Activated naive CD8-positive, alpha-beta T cell treated with anti-CD3 and anti-CD28 coated beads, Interleukin-2, amount 10 ng/mL, durations not matched to agents 7 days and 5 days (primary cell): ENCODE results near the gene TDRD12. TPM values are rescaled to one million over a fixed set of nuclear protein-coding genes. Genes with fewer than 3 reads are reported as not detected.
A peak's percentile ranks its signal among the peaks of the same experiment; 100 is the strongest.
"Not testable (repeated sequence)": the region's sequence is repeated elsewhere in the genome, so short reads cannot be mapped to it uniquely, and the experiment has no call there.

Experiments used
- ATAC-seq: fragments of 150-1000 bp; cut with Tn5 transposase; one replicate; pipeline ENCODE4 v1.10.0; 2021; ENCODE audit warnings: low read depth, moderate library complexity
- POLR2A ChIA-PET: fragments of 350-600 bp; sonication (Branson Sonifier 250); formaldehyde crosslinking; loops from one replicate; lab custom pipeline; 2021; ENCODE audit warnings: antibody characterized with exemption; lab: Charles Lee
- DNase-seq: peaks from one replicate; pipeline ENCODE4 v3.0.0; 2021
- H3K27ac Mint-ChIP-seq: one replicate; pipeline ENCODE4 v1.8.0; 2022; ENCODE audit warnings: mild to moderate bottlenecking, mixed read lengths
- H3K27me3 Mint-ChIP-seq: one replicate; pipeline ENCODE4 v1.8.0; 2022; ENCODE audit warnings: mild to moderate bottlenecking, moderate library complexity, mixed read lengths
- H3K36me3 Mint-ChIP-seq: one replicate; pipeline ENCODE4 v1.8.0; 2021; ENCODE audit warnings: mild to moderate bottlenecking, mixed read lengths
- H3K4me1 Mint-ChIP-seq: one replicate; pipeline ENCODE4 v1.8.0; 2021; ENCODE audit warnings: mixed read lengths
- H3K4me3 Mint-ChIP-seq: one replicate; pipeline ENCODE4 v1.8.0; 2022; ENCODE audit warnings: mild to moderate bottlenecking, moderate library complexity, mixed read lengths
- H3K9me3 Mint-ChIP-seq: one replicate; pipeline ENCODE4 v1.8.0; 2021; ENCODE audit warnings: mixed read lengths
- total RNA-seq, 2 experiments: library from RNA; stranded (reverse); gene quantifications; one replicate each; pipeline ENCODE4 v1.2.3, GENCODE V29; 2021

Gene TDRD12
- total RNA-seq, 2 experiments from 2014 or later: 0.26 to 0.42 TPM

- POLR2A ChIA-PET: no interaction called here
- no peaks in the 10 kb centered on the region for H3K4me1 Mint-ChIP-seq
- H3K4me3 Mint-ChIP-seq: no peak overlapping the region
- no peaks in the 10 kb centered on the region for H3K36me3 Mint-ChIP-seq
- DNase-seq (no peak), ATAC-seq (no peak)
- H3K27ac Mint-ChIP-seq: no peak overlapping the region
- H3K9me3 Mint-ChIP-seq: peaks cover 3% of the 10 kb centered on the region
- H3K27me3 Mint-ChIP-seq: peaks cover 28% of the 10 kb centered on the region
Measured at GRCh38 chr19:32744555-32745325, 25.2 kb downstream of the TDRD12 start.

- H3K4me3 Mint-ChIP-seq, H3K36me3 Mint-ChIP-seq, H3K4me1 Mint-ChIP-seq, H3K27ac Mint-ChIP-seq, ATAC-seq, POLR2A ChIA-PET, H3K9me3 Mint-ChIP-seq, DNase-seq: not testable (repeated sequence)
- H3K27me3 Mint-ChIP-seq: peaks cover 34% of the 10 kb centered on the region
Measured at GRCh38 chr19:32745594-32746251, 26.2 kb downstream of the TDRD12 start.

GRCh38 chr19:32746631-32747196 lies 27.1 kb downstream of the TDRD12 start:
- ATAC-seq: peak; percentile 22
- H3K4me3 Mint-ChIP-seq, H3K4me1 Mint-ChIP-seq, H3K27ac Mint-ChIP-seq, H3K36me3 Mint-ChIP-seq, POLR2A ChIA-PET, DNase-seq, H3K9me3 Mint-ChIP-seq: not testable (repeated sequence)
- peaks cover 26% of the 10 kb centered on the region for H3K27me3 Mint-ChIP-seq

- Mint-ChIP-seq H3K36me3 (no peaks in the 10 kb centered on the region), H3K9me3 (peaks cover 3% of the 10 kb centered on the region), H3K4me1 (no peaks in the 10 kb centered on the region), H3K4me3 (no peak overlapping the region), H3K27me3 (peaks cover 27% of the 10 kb centered on the region), H3K27ac (no peak overlapping the region)
- DNase-seq: no peak
- ATAC-seq: no peak
- POLR2A ChIA-PET: interaction anchor here (0.6 kb wide), 1 partner anchor 15 kb away, joined by 3 read pairs; no protein-coding TSS in a partner anchor
Measured at GRCh38 chr19:32748497-32748896, 28.9 kb downstream of the TDRD12 start.

GRCh38 chr19:32748948-32749347 lies 29.4 kb downstream of the TDRD12 start:
- Mint-ChIP-seq H3K36me3 (no peaks in the 10 kb centered on the region), H3K27ac (no peak overlapping the region), H3K27me3 (peaks cover 27% of the 10 kb centered on the region), H3K9me3 (peaks cover 3% of the 10 kb centered on the region), H3K4me1 (no peaks in the 10 kb centered on the region), H3K4me3 (no peak overlapping the region)
- POLR2A ChIA-PET: interaction anchor here (0.6 kb wide), 1 partner anchor 15 kb away, joined by 3 read pairs; no protein-coding TSS in a partner anchor
- no peak for ATAC-seq
- DNase-seq: no peak

- no peaks in the 10 kb centered on the region for H3K4me1 Mint-ChIP-seq
- DNase-seq (no peak), ATAC-seq (no peak)
- no peak overlapping the region for H3K4me3 Mint-ChIP-seq
- H3K9me3 Mint-ChIP-seq: peaks cover 3% of the 10 kb centered on the region
- no peak overlapping the region for H3K27ac Mint-ChIP-seq
- H3K27me3 Mint-ChIP-seq: peaks cover 30% of the 10 kb centered on the region
- POLR2A ChIA-PET: no interaction called here
- H3K36me3 Mint-ChIP-seq: no peaks in the 10 kb centered on the region
Measured at GRCh38 chr19:32749361-32749760, 29.8 kb downstream of the TDRD12 start.

- H3K27ac Mint-ChIP-seq: no peak overlapping the region
- no peak overlapping the region for H3K4me3 Mint-ChIP-seq
- no peaks in the 10 kb centered on the region for H3K4me1 Mint-ChIP-seq
- DNase-seq: no peak
- POLR2A ChIA-PET: interaction anchor here (0.5 kb wide), 1 partner anchor 50 kb away, joined by 5 read pairs; no protein-coding TSS in a partner anchor
- H3K9me3 Mint-ChIP-seq: peaks cover 3% of the 10 kb centered on the region
- ATAC-seq: no peak
- peaks cover 36% of the 10 kb centered on the region for H3K27me3 Mint-ChIP-seq
- no peaks in the 10 kb centered on the region for H3K36me3 Mint-ChIP-seq
Measured at GRCh38 chr19:32750441-32751055, 31.0 kb downstream of the TDRD12 start.

GRCh38 chr19:32751066-32751465 lies 31.5 kb downstream of the TDRD12 start:
- Mint-ChIP-seq H3K27me3 (peaks cover 39% of the 10 kb centered on the region), H3K9me3 (peaks cover 3% of the 10 kb centered on the region)
- POLR2A ChIA-PET: no interaction called here

GRCh38 chr19:32757189-32757588 lies 37.6 kb downstream of the TDRD12 start:
- DNase-seq (no peak), ATAC-seq (no peak)
- H3K9me3 Mint-ChIP-seq: peaks cover 6% of the 10 kb centered on the region
- H3K36me3 Mint-ChIP-seq: no peaks in the 10 kb centered on the region
- H3K4me3 Mint-ChIP-seq: no peak overlapping the region
- H3K4me1 Mint-ChIP-seq: peaks cover 2% of the 10 kb centered on the region
- POLR2A ChIA-PET: no interaction called here
- H3K27ac Mint-ChIP-seq: no peak overlapping the region
- peaks cover 29% of the 10 kb centered on the region for H3K27me3 Mint-ChIP-seq

More at GRCh38 chr19:32751066-32751465, 31.5 kb downstream of the TDRD12 start:
- H3K4me1 Mint-ChIP-seq: no peaks in the 10 kb centered on the region
- no peak overlapping the region for H3K27ac Mint-ChIP-seq
- DNase-seq (no peak), ATAC-seq (no peak)
- no peaks in the 10 kb centered on the region for H3K36me3 Mint-ChIP-seq
- no peak overlapping the region for H3K4me3 Mint-ChIP-seq

- H3K36me3 Mint-ChIP-seq, H3K27ac Mint-ChIP-seq, H3K9me3 Mint-ChIP-seq, H3K4me1 Mint-ChIP-seq, ATAC-seq, DNase-seq, POLR2A ChIA-PET, H3K4me3 Mint-ChIP-seq: not testable (repeated sequence)
- peaks cover 22% of the 10 kb centered on the region for H3K27me3 Mint-ChIP-seq
Measured at GRCh38 chr19:32765365-32765764, 45.8 kb downstream of the TDRD12 start.

- POLR2A ChIA-PET: interaction anchor here (0.7 kb wide), 1 partner anchor 94 kb away, joined by 5 read pairs; no protein-coding TSS in a partner anchor
- H3K9me3 Mint-ChIP-seq: no peaks in the 10 kb centered on the region
- no peaks in the 10 kb centered on the region for H3K36me3 Mint-ChIP-seq
- H3K4me3 Mint-ChIP-seq: no peak overlapping the region
- H3K4me1 Mint-ChIP-seq: no peaks in the 10 kb centered on the region
- no peak for ATAC-seq
- DNase-seq: no peak
- H3K27ac Mint-ChIP-seq: no peak overlapping the region
- H3K27me3 Mint-ChIP-seq: peaks cover 18% of the 10 kb centered on the region
Measured at GRCh38 chr19:32767951-32768679, 48.5 kb downstream of the TDRD12 start.

- H3K36me3 Mint-ChIP-seq: no peaks in the 10 kb centered on the region
- H3K4me3 Mint-ChIP-seq: no peak overlapping the region
- DNase-seq: no peak
- no peak overlapping the region for H3K27ac Mint-ChIP-seq
- no peak for ATAC-seq
- H3K27me3 Mint-ChIP-seq: peaks cover 14% of the 10 kb centered on the region
- POLR2A ChIA-PET: interaction anchor here (0.7 kb wide), 1 partner anchor 60 kb away, joined by 3 read pairs; no protein-coding TSS in a partner anchor
- no peaks in the 10 kb centered on the region for H3K9me3 Mint-ChIP-seq
- H3K4me1 Mint-ChIP-seq: no peaks in the 10 kb centered on the region
Measured at GRCh38 chr19:32771596-32771995, 52.0 kb downstream of the TDRD12 start.

- POLR2A ChIA-PET: no interaction called here
- H3K27ac Mint-ChIP-seq: no peak overlapping the region
- no peaks in the 10 kb centered on the region for H3K9me3 Mint-ChIP-seq
- H3K4me1 Mint-ChIP-seq: no peaks in the 10 kb centered on the region
- peaks cover 13% of the 10 kb centered on the region for H3K27me3 Mint-ChIP-seq
- ATAC-seq (no peak), DNase-seq (no peak)
- H3K4me3 Mint-ChIP-seq: no peak overlapping the region
- H3K36me3 Mint-ChIP-seq: no peaks in the 10 kb centered on the region
Measured at GRCh38 chr19:32773126-32773525, 53.6 kb downstream of the TDRD12 start.
